ENCODE data around the gene ZP2.

GRCh38 chr16:21184834-21185233 lies 26.5 kb downstream of the ZP2 start:
- TF ChIP-seq CTCF (IDR thresholded peaks at IDR 0.05; ENCODE audit: low read depth, low read length, missing input control) (no peak), RAD21 (IDR thresholded peaks at IDR 0.05) (no peak), ZBTB33 (IDR thresholded peaks at IDR 0.05) (no peak), YY1 (IDR thresholded peaks at IDR 0.05) (no peak), SP1 (IDR thresholded peaks at IDR 0.05) (no peak)
